HG03039 (cell line): ENCODE data around the gene FIGN.

ENCODE experiments used
- ATAC-seq: cut with Tn5 transposase; IDR thresholded peaks from one replicate; pipeline ENCODE4 v1.9.1; 2021; ENCODE audit warnings: mild to moderate bottlenecking, moderate library complexity; ENCODE audit not compliant: unreplicated experiment

Gene FIGN

DNA sequence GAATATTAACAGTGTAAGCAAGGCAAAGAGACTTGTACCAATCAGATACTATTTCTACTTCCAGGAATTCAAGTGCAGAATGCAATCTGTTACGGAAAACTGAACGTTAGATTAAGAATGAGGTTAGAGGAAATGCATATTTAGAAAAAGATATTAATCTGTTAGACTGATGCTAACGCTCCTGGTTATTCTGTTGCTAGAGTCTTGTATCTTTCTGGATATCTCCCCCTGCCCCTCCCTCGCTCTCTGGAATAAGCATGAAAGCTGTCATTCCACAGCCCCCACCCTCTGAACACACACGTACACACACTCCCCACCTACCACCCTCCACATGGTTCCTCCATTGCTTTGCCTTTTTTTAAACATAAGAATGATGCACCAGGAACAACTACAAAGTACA is 24.1 kb downstream of the FIGN start:
- no peak for ATAC-seq

DNA sequence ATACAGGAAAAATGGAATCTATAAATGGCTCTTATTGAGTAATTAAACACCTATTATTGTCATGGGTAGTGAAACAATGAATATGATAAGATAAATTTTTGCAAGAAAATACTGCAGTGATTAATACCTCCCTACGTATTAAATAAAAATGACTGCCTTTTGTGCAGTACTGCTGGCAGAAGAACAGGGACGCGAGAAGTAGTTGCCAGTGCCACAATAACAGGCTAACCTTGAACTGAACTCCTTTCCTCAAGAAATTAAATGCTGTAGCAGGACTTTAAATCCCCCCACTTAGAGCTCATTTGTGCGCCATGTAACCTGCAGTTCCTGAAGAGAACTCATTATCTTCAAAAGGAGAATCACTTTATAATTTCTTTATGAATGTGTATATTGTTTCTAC is 24.6 kb downstream of the FIGN start:
- no peak for ATAC-seq

DNA sequence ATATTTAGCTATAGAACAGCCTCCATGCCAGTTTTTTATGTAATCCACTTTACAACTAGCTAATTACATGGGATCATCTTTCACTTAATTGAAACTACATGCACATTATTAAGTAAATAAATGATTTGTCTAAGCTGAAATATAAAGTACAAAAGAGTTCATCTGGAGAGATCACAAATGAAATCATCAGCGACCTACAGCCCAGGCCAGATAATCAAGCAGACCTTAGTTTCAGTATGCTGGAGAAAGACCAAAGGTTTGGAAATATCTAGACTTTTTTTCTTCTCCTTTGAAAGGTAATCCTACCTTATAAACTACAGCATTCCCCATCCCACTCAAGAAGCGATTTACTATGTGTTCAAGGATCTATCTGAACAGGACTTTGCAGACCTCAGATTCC is 26.5 kb downstream of the FIGN start:
- ATAC-seq = no peak

DNA sequence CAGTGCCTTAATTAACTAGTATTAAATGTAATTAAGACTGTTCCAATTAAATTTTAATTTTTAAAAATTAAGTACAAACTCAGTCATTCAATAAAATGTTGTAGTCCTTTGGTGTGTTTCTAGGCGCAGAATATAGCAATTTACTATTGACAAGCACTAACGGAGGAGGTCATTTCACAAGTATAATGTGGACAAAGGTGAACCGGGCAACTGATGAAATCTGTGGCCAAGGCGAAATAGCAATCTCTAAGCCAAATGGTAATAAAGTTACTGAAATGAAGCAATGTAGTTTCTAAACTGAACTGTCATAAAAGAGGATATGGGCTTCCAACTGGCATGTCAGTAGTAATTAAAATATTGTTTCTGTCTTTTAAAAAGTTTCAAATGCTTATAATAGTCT is 27.5 kb downstream of the FIGN start:
- ATAC-seq = no peak

DNA sequence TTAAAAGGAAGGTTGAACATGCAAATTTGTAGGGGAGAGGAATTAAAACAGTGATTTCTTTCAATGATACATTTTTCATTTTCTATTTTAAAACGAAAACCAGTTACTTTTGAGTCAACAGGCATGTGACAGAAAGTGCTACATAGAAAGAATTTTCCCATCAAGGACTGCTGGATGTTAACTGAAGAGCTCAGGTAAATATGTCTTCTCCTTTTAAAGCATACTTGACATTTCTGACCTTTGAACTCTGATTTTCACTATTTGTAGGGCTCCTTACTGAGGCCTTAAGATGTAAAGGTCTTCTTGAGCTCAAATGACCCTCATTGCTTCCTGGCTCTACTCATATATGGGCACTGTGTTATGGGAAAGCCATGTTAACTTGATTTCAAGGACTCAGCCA is 32.4 kb downstream of the FIGN start:
- ATAC-seq = no peak

DNA sequence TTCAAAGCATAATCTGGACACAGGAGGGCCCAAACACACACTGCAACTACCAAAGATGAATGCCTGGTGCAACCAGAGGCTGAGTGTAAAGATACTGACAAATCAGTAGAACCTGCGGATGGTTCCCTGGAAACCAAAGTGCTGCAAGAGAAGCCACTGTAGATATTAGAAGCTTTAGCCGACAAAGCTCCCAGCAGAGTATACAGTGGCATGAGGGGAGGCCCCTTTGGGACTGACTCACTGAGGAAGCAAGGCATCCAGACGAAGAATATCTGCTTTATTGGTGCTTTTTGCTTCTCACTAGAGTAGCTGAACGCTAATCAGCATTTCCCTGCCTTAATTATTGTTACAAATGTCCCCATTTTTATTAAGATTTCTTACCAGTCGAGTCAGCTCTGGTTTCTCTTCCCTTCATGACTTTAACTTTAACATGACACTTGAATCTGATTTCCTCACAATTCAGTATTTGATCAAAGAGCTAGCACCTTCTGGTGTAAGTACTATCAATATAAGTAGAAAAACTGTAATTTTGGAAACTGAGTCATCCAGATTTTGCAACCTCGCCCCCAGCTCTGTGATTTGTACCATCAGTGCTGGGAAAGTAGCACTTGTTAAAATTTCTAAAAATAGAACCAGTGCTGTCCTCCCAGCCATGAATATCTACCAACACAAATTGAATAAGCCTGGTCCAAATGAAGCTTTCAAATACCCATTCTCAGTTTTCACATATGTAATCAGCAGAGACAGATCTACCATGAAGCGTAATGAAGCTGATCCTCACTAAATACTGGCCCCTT is 34.2 kb downstream of the FIGN start:
- ATAC-seq = no peak

DNA sequence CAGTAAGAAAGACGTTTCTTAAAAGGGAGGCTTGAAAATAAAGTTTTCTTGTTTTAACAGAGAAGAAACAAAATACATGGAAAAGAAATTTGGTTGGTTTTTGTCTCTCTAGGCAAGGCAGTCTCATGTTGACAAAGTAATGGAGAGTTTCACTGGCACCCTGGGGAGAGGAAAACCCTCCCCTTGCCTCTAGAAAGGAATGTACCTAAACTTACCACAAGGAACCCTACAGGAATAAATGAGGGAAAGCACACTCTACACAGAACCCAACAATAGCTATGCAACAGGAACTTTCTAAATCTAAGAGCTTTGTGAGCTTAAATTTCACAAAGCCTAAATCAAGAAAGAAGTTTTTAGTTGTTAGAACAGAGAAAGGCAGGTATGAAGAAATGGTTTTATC is 37.0 kb downstream of the FIGN start:
- ATAC-seq = no peak

DNA sequence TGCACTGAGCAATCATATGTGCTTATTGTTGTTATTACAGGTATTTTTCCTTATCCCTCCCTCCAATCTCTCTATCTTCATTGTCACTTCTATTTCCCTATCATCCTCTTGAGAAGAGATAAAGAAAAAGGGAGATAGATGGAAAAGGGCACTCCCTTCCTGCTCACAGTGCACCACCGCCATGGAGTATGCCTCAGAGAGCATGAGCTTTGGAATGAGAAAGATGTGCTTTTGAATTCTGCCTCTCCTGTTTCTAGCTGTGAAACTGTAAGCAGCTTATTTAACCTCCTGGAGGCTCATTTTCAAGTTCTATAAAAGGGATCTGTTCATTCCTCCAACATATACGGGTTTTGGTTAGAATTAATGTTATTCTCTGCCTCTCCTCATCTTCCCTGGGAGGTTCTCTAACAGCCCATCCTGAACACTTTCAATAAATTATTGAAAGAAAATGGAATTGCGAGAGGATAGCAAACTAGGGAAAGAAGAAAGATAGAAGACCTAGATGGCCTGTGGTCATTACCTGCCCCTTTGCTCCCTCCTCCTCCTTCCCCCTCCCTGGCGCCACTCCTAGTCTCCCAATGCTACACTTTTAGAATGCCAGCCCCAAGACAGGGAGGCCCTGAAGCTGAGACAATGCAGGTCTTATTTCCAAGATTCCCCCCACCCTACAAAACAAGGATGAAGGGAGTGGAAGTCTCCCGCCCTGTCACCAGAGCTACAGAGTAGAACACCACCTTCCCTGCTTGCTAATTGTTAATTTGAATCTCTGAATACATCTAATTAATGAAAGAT is 37.8 kb downstream of the FIGN start:
- ATAC-seq = no peak

DNA sequence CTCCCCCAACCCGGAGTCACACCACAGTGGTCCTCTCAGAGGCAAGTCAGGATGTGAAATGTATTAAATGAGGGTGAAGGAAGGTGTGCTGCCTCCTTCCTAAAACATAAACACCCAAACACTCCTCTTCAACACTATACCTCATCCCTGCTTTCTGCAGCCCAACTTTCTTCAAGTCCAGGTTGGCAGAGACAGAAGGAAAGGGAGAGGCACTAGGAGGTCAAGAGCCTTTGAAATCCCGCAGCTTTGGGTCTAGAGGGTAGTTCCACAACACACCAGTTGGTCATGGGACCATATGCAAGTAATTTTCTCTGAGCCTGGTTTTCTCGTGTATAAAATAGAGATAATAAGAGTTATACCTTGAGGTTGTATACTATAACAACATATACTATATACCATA is 38.4 kb downstream of the FIGN start:
- ATAC-seq = no peak

DNA sequence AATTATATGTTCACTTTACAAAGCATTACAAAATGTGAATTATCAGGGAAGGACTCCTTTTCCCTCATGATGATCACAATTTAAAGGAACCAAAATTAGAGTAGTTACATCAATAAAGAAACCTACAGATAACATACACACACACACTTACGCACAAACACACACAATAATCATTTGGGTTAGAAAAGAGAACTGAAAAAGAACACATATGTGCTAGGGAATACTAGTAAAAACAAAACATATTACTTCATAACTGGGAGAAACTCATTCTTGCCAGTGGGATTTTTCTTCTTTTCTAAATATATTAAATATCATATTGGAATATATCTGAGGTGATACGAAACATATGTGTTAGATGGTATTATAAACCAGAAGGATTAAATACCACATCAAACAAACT is 42.3 kb downstream of the FIGN start:
- no peak for ATAC-seq

DNA sequence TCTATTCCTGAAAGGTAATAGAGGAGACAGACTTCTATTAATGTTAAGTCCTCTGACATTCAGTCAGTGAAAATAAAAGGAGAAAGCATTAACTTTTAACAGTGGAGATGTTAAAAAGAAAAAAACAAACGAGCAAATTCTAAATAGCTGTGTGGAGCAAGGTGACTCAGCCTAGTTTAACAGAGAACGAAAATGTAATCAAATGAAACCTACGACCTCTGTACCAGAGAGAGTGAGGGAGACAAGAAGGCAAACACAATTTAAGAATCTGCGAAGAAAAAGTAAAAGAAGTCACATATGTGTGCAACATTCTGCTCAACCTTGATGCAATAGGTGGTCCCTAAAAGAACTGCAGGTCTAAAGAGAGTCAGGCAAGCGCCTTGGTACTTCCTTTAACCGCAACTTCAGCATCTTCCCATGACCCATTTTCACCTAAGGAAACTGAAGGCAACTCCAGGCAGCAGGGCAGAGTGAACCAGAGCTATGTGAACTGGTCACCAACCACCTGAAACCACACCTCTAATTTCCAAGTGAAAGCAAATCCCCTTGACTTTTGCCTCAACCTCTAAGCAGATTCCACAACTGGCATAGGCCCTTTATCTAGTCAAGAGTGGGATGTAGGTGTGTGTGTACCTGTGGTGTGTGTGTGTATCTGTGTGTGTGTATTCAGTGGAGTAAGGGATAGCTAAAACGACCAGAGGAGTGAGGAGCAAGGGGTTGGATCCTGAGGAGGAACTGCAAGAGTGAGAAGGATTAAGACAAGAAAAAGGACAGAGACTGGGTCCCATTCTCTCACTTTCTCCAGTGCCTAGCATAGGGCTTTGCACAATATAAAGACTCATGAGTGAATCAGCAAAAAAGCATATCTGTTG is 43.0 kb downstream of the FIGN start:
- no peak for ATAC-seq

DNA sequence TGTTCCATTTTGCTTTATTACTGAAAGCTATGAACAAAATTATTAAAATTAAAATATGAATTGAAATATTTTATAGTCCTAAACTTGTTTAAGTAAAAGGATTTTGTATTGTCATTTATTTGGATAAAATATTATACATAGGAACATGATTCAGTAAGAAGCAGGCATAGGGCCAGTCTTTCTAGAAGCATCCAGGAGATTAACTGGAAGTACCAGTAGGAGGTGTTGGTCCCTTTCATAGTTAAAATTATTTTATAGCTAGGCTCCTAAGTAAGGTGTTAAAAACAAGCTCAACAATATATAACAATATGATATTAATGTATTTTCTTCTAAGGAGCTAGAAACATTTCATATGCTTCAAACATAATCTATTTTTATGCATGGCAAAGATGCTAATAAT is 43.7 kb downstream of the FIGN start:
- ATAC-seq = no peak

DNA sequence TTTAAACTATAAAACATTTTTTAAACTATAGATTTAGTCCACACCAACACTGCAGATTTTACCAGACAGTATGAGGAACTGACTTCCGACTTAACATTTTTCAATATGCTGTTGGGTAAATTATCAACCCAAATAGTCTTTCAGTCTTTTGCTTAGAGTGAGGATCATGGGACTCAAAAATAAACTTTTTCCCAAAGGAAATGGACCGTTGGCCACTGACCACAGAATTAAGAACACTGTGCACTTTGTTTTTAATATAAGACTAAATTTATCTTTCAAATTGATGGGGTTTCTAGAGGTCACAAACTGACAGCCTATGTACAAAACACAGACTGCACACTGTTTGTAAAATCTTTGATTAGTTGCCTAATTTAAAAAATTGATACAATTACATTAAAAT is 44.9 kb downstream of the FIGN start:
- no peak for ATAC-seq

DNA sequence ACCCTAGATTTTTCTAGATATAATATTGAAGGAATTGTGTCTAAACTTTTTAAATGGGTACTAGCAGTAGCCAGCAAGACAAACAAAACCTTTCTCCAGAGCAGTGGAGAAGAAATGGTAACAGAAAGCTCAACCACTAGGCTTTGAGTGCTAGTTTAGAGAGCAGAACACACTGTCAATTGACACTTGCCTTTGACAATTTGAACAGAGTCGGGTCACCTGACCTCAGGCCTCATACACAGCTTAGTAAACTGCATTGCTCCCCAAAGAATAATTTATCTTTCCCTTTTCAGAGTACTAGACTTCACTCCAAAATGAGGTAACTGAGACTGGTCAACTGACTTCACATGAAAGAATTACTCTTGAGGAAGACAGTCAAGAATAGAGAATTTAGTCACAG is 48.6 kb downstream of the FIGN start:
- ATAC-seq = no peak

DNA sequence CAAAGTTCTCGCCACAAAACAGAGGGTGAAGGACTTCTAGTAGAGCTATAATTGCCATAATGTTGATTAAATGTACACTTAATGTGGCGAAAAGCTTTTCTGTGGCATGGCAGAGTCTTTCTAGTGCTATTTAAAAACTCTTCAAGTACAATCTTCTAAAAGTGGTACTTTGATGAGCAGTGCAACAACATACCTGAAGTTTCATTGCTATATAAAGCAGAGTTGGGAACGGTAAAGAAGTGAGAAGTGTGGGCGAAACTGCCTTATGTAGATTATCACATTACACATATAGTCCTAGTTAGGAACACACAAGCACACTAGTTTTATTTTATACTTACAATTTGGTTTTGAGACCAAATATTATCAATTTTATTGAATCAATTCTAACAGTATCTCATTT is 49.5 kb downstream of the FIGN start:
- ATAC-seq = no peak

DNA sequence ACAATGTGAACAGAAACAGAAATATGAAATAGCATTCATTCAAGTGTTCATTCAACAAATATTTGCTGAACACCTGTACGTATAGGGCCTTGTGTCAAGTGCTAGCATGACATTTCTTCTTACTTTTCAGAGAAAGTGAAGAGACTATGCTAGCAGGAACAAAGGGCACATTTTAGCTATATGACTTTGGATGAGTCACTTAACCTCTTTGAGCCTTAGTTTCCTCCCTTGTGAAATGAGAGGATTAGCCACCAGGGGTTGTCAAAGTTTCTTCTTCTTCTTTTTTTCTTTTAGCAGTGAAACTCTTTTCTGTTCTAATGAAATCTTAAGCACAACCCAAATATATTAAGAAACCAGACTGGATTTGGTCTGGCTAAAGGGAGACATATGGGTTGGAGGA is 53.1 kb downstream of the FIGN start:
- ATAC-seq = no peak

DNA sequence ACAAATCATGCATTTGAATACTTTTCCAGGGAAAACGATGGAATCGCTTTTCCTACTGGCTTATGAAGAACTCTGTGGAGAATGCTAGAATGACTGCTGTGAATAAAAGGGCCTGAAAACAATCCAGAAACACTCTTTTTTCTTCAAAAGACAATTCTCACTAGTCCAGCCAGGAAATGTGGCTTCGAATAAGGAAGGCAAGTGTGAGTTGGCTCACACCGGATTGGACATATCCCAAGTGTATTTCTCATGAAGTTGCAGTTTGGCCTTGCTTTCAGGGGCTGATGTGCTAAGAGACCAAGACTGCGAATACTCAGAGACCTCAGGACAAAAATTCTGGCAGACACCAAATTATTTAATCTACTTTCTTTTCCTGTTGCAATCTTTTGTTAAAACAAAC is 54.1 kb downstream of the FIGN start:
- ATAC-seq = no peak

DNA sequence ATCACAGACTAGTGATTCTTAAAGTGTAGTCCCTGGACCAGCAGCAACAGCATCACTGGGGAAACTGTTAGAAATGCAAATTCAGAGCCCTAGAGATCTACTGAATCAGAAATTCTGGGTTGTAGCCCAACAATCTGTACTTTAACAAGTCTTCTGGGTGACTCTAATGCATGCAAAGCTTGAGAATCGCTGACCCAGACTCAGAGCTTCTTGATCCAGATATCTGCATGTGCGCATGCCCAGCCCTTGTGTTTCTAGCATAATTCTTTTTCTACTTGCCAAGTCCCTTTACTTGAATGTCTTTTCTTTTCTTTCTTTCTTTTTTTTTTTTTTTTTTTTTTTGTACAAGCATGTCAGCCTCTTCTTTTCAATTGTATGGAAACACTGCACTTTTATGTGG is 60.4 kb downstream of the FIGN start:
- no peak for ATAC-seq

DNA sequence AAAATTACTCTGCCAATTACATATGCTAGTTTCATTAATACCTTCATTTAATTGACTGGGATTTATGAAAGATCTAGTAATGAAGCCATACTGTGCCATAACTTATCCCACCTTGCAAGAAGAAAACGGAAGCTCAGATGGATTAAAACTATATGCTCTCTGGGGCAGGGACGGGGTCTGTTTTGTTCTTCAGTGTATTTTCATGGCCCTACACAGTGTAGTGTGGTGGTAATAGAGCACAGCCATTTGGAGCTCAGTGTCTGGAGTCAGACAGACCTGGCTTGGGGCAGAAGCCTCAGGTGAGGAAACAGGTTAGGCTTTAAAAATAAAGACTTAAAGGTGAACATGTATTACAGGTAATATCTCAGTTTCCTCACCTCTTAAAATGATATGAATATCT is 62.3 kb downstream of the FIGN start:
- ATAC-seq = no peak

DNA sequence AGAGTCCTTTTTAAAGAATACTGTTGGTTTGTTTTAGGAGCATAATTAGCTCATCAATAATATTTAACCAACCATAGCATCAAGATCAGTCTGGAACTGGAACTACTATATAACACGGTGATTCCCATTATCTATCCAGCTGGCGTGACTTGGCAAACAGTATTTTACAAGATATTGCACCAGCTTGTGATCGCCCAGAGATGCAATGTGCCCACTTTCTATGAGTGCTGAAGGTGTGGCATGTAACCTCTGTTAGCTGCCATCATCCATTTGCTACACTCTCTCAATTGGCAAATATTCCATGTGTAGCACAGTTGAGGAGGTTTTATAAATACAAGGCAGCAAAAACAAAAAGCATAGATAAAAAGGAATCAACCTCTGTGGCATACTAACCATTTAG is 64.9 kb downstream of the FIGN start:
- no peak for ATAC-seq

DNA sequence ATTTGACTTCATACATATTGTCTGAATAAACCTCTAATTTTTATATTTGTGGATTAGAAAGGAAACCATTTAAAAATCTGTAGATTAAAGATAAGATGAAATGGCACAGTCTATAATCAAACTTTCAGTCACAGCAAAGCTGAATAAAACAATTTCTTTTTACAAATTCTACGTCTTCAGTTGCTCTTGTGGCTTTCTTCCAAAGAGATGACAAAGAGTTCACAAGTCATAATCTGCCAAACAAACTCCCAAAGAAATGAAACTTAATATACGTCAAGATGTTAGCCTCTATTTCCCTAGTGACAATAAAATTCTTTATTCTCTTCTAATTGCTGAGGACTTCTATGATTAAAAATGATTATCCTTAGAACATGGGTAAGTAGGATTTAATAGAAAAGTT is 66.3 kb downstream of the FIGN start:
- no peak for ATAC-seq
